HCT116 (cell line): ENCODE measurements around the gene DYNAP. TPM values are rescaled to one million over a fixed set of nuclear protein-coding genes. Genes with fewer than 3 reads are reported as not detected.

ENCODE experiments used
- ATAC-seq: fragments of 200-7000 bp; cut with Tn5 transposase; 2 replicates; pipeline ENCODE4 v1.9.1; 2020; ENCODE audit warnings: mild to moderate bottlenecking, moderate library complexity
- BruUV-seq: library from RNA; stranded (reverse); fragments of 400-500 nt; replicated peaks from 2 replicates; lab custom pipeline; 2021; lab: Mats Ljungman, UMichigan
- CTCF ChIA-PET: fragments of 300-600 bp; sonication (Branson Sonifier 250); formaldehyde crosslinking; loops from one replicate; lab custom pipeline; 2021; ENCODE audit warnings: antibody characterized with exemption; lab: Charles Lee
- POLR2A ChIA-PET: fragments of 300-600, 350-600 bp; sonication (Branson Sonifier 250); formaldehyde crosslinking; loops from one replicate; lab custom pipeline; 2021; ENCODE audit warnings: antibody characterized with exemption; lab: Charles Lee
- RAD21 ChIA-PET, 2 experiments: fragments of 300-600 bp; sonication (Branson Sonifier 250); formaldehyde crosslinking; loops; one replicate each; lab custom pipeline; 2023; ENCODE audit warnings: low total read pairs in 2 of 2; ENCODE audit not compliant: uncharacterized antibody in 2 of 2, unreplicated experiment in 2 of 2, low non-redundant PET in 1 of 2; lab: Charles Lee
- DNase-seq: peaks from one replicate; pipeline ENCODE4 v3.0.0-alpha.2; 2010; ENCODE audit warnings: low read depth, low spot score
- H2AFZ ChIP-seq: fragments of 200-600 bp; shearing (Covaris generic), sonication (generic); 2 replicates; pipeline ENCODE4 v1.6.1; 2017; ENCODE audit warnings: low read depth, mixed run types, mixed read lengths, antibody characterized with exemption, low read length; ENCODE audit not compliant: poor library complexity, severe bottlenecking
- H3K27ac ChIP-seq: 2 replicates; pipeline ENCODE4 v1.5.1; 2012; ENCODE audit warnings: low read depth, low read length
- H3K27me3 ChIP-seq: fragments of 200-600 bp; sonication (generic); 2 replicates; pipeline ENCODE4 v1.6.1; 2016; ENCODE audit warnings: mixed run types, low read length, mixed read lengths; ENCODE audit not compliant: insufficient read depth
- H3K36me3 ChIP-seq, 2 experiments: fragments of 200-500 bp in 1 of 2; fragments of 200-600 bp in 1 of 2; sonication (Bioruptor generic) in 1 of 2; sonication (generic) in 1 of 2; 2 replicates each; pipeline versions ENCODE4 v1.5.1 to v1.6.1; 2014 to 2016; ENCODE audit warnings: low read length in 2 of 2, inconsistent platforms in 1 of 2, mixed read lengths in 1 of 2, mixed run types in 1 of 2; ENCODE audit not compliant: insufficient read depth in 2 of 2, control insufficient read depth in 1 of 2
- H3K4me1 ChIP-seq, 2 experiments: fragments of 200-600 bp in 1 of 2; sonication (generic) in 1 of 2; 2 replicates each; pipeline versions ENCODE4 v1.5.1 to v1.6.1; 2012 to 2017; ENCODE audit warnings: low read length in 2 of 2, inconsistent platforms in 1 of 2, mild to moderate bottlenecking in 1 of 2, mixed read lengths in 1 of 2, mixed run types in 1 of 2, moderate library complexity in 1 of 2; ENCODE audit not compliant: insufficient read depth in 2 of 2, control insufficient read depth in 1 of 2
- H3K4me2 ChIP-seq: fragments of 200-600 bp; sonication (generic); 2 replicates; pipeline ENCODE4 v1.6.1; 2017; ENCODE audit warnings: mixed run types, low read length, mixed read lengths
- H3K4me3 ChIP-seq, 2 experiments: fragments of 200-600 bp in 1 of 2; sonication (generic) in 1 of 2; replicated peaks in 1 of 2; 2 replicates each; pipeline ENCODE4 v1.5.1; 2011 to 2016; ENCODE audit warnings: low read length in 2 of 2, control low read depth in 1 of 2, low read depth in 1 of 2, mild to moderate bottlenecking in 1 of 2, mixed read lengths in 1 of 2, mixed run types in 1 of 2
- H3K79me2 ChIP-seq: fragments of 200-600 bp; sonication (generic); 2 replicates; pipeline ENCODE4 v1.6.1; 2017; ENCODE audit warnings: mild to moderate bottlenecking, mixed run types, low read length, moderate library complexity, mixed read lengths; ENCODE audit not compliant: insufficient read depth
- H3K9ac ChIP-seq: fragments of 200-600 bp; sonication (generic); 2 replicates; pipeline ENCODE4 v1.6.1; 2016; ENCODE audit warnings: low read length, mixed read lengths
- H3K9me2 ChIP-seq: fragments of 200-600 bp; sonication (generic), shearing (Covaris generic); 2 replicates; pipeline ENCODE4 v1.6.1; 2017; ENCODE audit warnings: mixed run types, mild to moderate bottlenecking, moderate library complexity; ENCODE audit not compliant: insufficient read depth
- H3K9me3 ChIP-seq, 2 experiments: fragments of 200-500 bp in 1 of 2; fragments of 200-600 bp in 1 of 2; sonication (Bioruptor generic) in 1 of 2; sonication (generic) in 1 of 2; 2 replicates each; pipeline ENCODE4 v1.6.1; 2014 to 2017; ENCODE audit warnings: low read length in 2 of 2, mixed read lengths in 2 of 2, inconsistent platforms in 1 of 2, low read depth in 1 of 2, mild to moderate bottlenecking in 1 of 2, mixed run types in 1 of 2, moderate library complexity in 1 of 2; ENCODE audit not compliant: control insufficient read depth in 1 of 2, insufficient read depth in 1 of 2
- H4K20me1 ChIP-seq: fragments of 200-600 bp; sonication (generic), shearing (Covaris generic); 2 replicates; pipeline ENCODE4 v1.6.1; 2017; ENCODE audit warnings: mixed run types, mild to moderate bottlenecking, moderate library complexity; ENCODE audit not compliant: insufficient read depth
- CBX3 ChIP-seq: IDR thresholded peaks from 2 replicates; pipeline ENCODE4 v1.6.1; 2012; ENCODE audit warnings: low read depth
- EGR1 ChIP-seq: IDR thresholded peaks from 2 replicates; pipeline ENCODE4 v1.6.1; 2012; ENCODE audit warnings: low read depth
- ELF1 ChIP-seq: IDR thresholded peaks from 2 replicates; pipeline ENCODE4 v1.6.1; 2012; ENCODE audit warnings: low read depth, borderline replicate concordance
- JUND ChIP-seq: IDR thresholded peaks from 2 replicates; pipeline ENCODE4 v1.6.1; 2012
- MAX ChIP-seq: IDR thresholded peaks from 2 replicates; pipeline ENCODE4 v1.6.1; 2012
- POLR2A ChIP-seq: IDR thresholded peaks from 2 replicates; pipeline ENCODE4 v1.7.0; 2011; ENCODE audit warnings: borderline replicate concordance; ENCODE audit not compliant: insufficient read depth, insufficient read length; ENCODE audit errors: extremely low read depth
- POLR2AphosphoS5 ChIP-seq: IDR thresholded peaks from 2 replicates; pipeline ENCODE4 v1.6.1; 2011; ENCODE audit warnings: mild to moderate bottlenecking, low read depth, low read length, moderate library complexity
- REST ChIP-seq: IDR thresholded peaks from 2 replicates; pipeline ENCODE4 v1.6.1; 2012; ENCODE audit warnings: low read depth
- TCF7L2 ChIP-seq: IDR thresholded peaks from 2 replicates; pipeline ENCODE4 v1.7.0; 2011; ENCODE audit warnings: borderline replicate concordance, inconsistent platforms; ENCODE audit not compliant: insufficient read depth, insufficient read length; ENCODE audit errors: extremely low read depth
- ZNF274 ChIP-seq: fragments of 200-500 bp; sonication (Bioruptor generic); IDR thresholded peaks from 2 replicates; pipeline ENCODE4 v1.6.1; 2014; ENCODE audit warnings: mild to moderate bottlenecking, low read depth, low read length, inconsistent platforms
- intact Hi-C: fragments of 100-400 bp; cut with micrococcal nuclease; formaldehyde crosslinking; loops from 2 replicates; pipeline ENCODE4 v1.10.0; 2022
- total RNA-seq: library from RNA; stranded (reverse); gene quantifications from one replicate; pipeline ENCODE4 v1.2.1, GENCODE V29; 2021; ENCODE audit not compliant: unreplicated experiment

The DYNAP gene
- total RNA-seq, 1 experiment from 2014 or later = not detected

GRCh38 chr18:54580202-54580729 lies 10.8 kb upstream of the DYNAP start (continued):
- TF ChIP-seq REST = no peak

- Histone ChIP-seq H2AFZ (no peak overlapping the region), H3K27ac (no peak overlapping the region), H3K79me2 (no peaks in the 10 kb centered on the region), H3K36me3 (no peaks in the 10 kb centered on the region), H3K4me3 (no peak overlapping the region), H3K4me2 (no peak overlapping the region), H3K27me3 (no peaks in the 10 kb centered on the region), H4K20me1 (no peaks in the 10 kb centered on the region), H3K4me1 (no peaks in the 10 kb centered on the region), H3K9me2 (no peaks in the 10 kb centered on the region), H3K9me3 (no peaks in the 10 kb centered on the region), H3K9ac (no peak overlapping the region)
- BruUV-seq = no TSS peak
- ChIA-PET POLR2A (no interaction called here), RAD21 (no interaction called here), CTCF (no interaction called here)
- intact Hi-C loops = no loop called here
- ATAC-seq = no peak
- no peak for DNase-seq
- TF ChIP-seq MAX = no peak
- TF ChIP-seq TCF7L2 = no peak
- no peak for TF ChIP-seq POLR2A
- no peak for TF ChIP-seq POLR2AphosphoS5
- TF ChIP-seq JUND = no peak
- no peak for TF ChIP-seq ELF1
- TF ChIP-seq CBX3 = no peak
- no peak for TF ChIP-seq ZNF274
- TF ChIP-seq EGR1 = no peak
Measured at GRCh38 chr18:54584065-54584464, 7.0 kb upstream of the DYNAP start.
